ENCODE data around the gene MYMK.

MYMK gene

DNA sequence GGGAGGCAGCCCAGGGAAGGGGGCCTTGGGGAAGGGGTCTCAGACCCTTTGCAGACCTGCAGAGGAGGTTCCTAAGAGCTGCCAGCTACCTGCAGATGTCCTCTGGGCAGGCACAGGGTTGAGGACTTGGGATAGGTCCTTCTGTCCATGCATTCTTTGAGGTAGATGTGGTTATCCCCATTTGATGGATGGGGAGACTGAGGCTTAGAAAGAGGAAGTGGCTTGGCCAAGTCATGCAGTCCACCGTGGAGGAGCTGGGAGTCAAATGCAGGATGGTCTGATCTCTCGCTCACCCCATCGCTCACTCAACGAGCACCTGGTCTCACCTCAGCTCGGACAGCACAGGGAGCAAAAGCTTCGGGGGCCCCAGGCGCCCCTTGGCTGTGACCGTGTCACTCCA lies 30.0 kb upstream of the MYMK start:
- H3K27ac ChIP-seq (ENCODE audit: low read length), result no peak overlapping the region
- no peaks in the 10 kb centered on the region for H3K9me3 ChIP-seq (ENCODE audit: control insufficient read depth, low read depth, low read length)
- no peak overlapping the region for H3K4me3 ChIP-seq (ENCODE audit: low read length)
- H3K36me3 ChIP-seq (ENCODE audit: control insufficient read depth, low read depth, low read length), result no peaks in the 10 kb centered on the region
- no peaks in the 10 kb centered on the region for H3K27me3 ChIP-seq (ENCODE audit: control insufficient read depth, insufficient read depth, low read length)
- H3K9ac ChIP-seq (ENCODE audit: low read length), result no peak overlapping the region
- peaks cover 13% of the 10 kb centered on the region for H3K4me1 ChIP-seq (ENCODE audit: control insufficient read depth, low read depth, low read length)

DNA sequence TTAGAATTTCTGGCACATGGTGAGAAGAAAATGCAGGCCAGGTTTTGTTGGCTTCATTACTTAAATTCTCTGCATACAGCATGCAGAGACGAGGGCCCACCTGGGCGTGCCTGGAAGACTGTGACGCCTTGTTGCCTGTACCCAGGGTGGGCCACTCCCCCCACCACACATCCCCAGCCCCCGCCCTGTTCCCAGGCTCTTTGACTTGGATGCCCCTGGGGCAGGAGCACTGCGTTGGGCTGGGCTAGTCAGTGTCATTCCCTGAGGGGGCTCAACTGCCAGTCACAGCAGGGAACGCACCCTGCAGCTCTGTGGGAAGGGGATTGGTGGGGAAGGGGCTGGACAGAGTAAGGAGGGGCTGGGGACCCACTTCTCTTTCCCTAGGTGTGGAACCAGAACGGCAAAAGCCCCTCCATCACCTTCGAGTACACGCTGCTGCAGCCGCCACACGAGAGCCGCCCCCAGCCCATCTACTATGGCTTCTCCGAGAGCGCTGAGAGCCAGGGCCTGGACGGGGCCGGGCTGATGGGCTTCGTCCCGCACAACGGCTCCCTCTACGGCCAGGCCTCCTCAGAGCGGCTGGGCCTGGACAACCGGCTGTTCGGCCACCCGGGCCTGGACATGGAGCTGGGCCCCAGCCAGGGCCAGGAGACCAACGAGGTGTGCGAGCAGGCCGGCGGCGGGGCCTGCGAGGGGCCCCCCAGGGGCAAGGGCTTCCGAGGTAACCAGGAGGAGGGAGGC lies 29.4 kb upstream of the MYMK start:
- Histone ChIP-seq H3K4me1 (ENCODE audit: control insufficient read depth, low read depth, low read length) (peaks cover 13% of the 10 kb centered on the region), H3K9me3 (ENCODE audit: control insufficient read depth, low read depth, low read length) (no peaks in the 10 kb centered on the region), H3K4me3 (ENCODE audit: low read length) (no peak overlapping the region), H3K36me3 (ENCODE audit: control insufficient read depth, low read depth, low read length) (no peaks in the 10 kb centered on the region), H3K27me3 (ENCODE audit: control insufficient read depth, insufficient read depth, low read length) (no peaks in the 10 kb centered on the region), H3K27ac (ENCODE audit: low read length) (no peak overlapping the region), H3K9ac (ENCODE audit: low read length) (no peak overlapping the region)

DNA sequence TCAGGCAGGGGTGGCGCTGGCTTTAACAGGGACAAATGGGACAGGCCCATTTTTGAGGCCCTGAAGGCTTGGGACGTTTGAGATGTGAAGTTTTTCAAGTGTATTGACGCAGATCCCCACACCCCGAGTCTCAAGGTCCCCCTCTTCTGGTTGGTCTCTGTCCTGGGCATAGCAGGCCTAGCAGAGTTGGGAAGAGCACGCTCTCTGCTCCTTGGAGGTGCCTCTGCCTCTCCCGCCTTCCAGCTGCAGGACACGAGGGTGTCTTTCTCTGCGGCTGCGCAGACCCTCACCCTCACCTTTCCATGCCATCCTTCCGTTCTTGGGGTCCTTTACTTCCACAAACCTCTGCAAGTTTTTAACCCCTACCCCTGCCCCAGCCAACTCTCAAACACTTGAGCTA lies 28.4 kb upstream of the MYMK start:
- H3K9me3 ChIP-seq (ENCODE audit: control insufficient read depth, low read depth, low read length), result no peaks in the 10 kb centered on the region
- H3K36me3 ChIP-seq (ENCODE audit: control insufficient read depth, low read depth, low read length), result no peaks in the 10 kb centered on the region
- peaks cover 3% of the 10 kb centered on the region for H3K4me1 ChIP-seq (ENCODE audit: control insufficient read depth, low read depth, low read length)
- no peak overlapping the region for H3K4me3 ChIP-seq (ENCODE audit: low read length)
- H3K27me3 ChIP-seq (ENCODE audit: control insufficient read depth, insufficient read depth, low read length), result no peaks in the 10 kb centered on the region
- H3K27ac ChIP-seq (ENCODE audit: low read length), result no peak overlapping the region
- H3K9ac ChIP-seq (ENCODE audit: low read length), result no peak overlapping the region

DNA sequence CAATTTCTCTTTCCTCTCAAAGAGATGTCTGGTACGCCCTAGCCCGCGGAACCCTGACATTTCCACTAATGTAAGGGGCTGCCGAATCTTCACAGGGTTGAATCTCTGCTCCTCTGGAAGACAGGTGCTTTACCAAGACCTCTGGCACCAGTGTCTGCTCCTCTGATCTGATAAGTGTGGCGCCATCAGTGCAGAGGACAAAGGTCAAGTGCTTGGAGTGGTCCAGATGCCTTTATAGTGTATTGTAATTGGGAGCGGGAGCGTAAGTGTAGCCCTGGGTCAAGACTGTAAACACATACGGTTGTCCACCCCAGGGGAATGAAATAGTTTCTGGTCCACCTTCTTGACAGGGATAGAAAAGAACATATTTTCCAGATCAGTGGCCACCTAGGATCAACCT lies 27.5 kb upstream of the MYMK start:
- Histone ChIP-seq H3K27me3 (ENCODE audit: control insufficient read depth, insufficient read depth, low read length) (no peaks in the 10 kb centered on the region), H3K4me1 (ENCODE audit: control insufficient read depth, low read depth, low read length) (no peaks in the 10 kb centered on the region)

DNA sequence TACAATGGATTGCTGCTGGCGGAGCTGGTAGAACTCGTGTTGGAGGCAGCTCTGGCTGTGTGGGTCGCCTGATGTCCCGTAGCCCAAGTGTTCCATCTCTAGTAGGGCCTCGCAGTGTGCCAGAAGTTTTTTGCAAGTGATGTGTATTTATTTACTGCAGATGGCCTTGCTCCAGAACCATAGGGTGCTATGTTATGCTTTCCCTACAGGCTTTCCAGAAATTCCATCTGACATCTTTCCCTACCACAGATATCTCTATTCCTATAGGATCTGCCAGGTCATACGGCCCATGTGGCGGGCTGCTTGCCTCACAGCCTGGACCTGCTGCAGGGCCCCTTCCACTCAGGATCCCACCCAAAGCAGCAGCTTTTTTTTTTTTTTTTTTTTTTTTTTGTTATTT lies 26.7 kb upstream of the MYMK start:
- Histone ChIP-seq H3K9me3 (ENCODE audit: control insufficient read depth, low read depth, low read length) (no peaks in the 10 kb centered on the region), H3K9ac (ENCODE audit: low read length) (no peak overlapping the region), H3K27me3 (ENCODE audit: control insufficient read depth, insufficient read depth, low read length) (no peaks in the 10 kb centered on the region), H3K27ac (ENCODE audit: low read length) (no peak overlapping the region), H3K36me3 (ENCODE audit: control insufficient read depth, low read depth, low read length) (no peaks in the 10 kb centered on the region), H3K4me3 (ENCODE audit: low read length) (no peak overlapping the region), H3K4me1 (ENCODE audit: control insufficient read depth, low read depth, low read length) (no peaks in the 10 kb centered on the region)

More for the DNA sequence above, 27.5 kb upstream of the MYMK start:
- no peak overlapping the region for H3K4me3 ChIP-seq (ENCODE audit: low read length)
- H3K9ac ChIP-seq (ENCODE audit: low read length), result no peak overlapping the region
- no peak overlapping the region for H3K27ac ChIP-seq (ENCODE audit: low read length)
- no peaks in the 10 kb centered on the region for H3K36me3 ChIP-seq (ENCODE audit: control insufficient read depth, low read depth, low read length)
- H3K9me3 ChIP-seq (ENCODE audit: control insufficient read depth, low read depth, low read length), result no peaks in the 10 kb centered on the region

DNA sequence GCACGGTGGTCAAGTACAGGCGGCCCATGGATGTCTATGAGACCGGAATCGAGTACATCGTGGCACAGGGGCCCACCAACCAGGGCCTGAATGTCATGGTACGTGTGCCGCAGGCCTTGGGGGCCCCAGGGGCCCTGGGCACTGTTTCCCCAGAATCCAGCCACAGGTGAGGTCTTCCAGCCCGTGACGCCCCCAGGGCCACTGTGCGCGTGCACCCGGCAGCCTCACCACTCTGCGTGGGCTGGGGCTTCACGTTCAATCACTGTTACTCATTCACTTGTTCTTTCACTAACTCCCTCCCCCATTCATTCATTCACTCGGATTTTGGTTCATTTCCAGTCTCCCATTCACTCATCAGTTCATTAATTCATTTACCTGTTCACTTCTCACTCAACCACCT lies 22.4 kb upstream of the MYMK start:
- no peaks in the 10 kb centered on the region for H3K27me3 ChIP-seq (ENCODE audit: control insufficient read depth, insufficient read depth, low read length)

DNA sequence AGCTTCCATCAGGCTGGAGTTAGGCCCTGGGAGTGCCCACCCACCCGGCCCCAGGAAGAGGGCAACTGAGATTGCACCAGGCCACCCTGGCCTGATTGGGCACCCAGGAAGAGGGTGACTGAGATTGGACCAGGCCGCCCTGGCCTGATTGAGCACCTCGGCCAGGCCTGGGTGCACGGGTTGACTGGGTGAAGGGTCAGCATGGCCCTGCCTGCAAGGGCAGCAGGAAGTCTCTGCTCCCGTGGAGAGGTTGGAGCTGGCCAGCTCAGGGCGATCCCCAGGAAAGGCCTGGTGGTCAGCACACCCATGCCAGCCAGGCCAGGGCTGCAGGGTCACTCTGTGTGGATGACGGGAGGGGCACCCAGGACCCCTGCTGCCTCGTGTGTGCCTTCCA lies 21.5 kb upstream of the MYMK start:
- H3K27me3 ChIP-seq (ENCODE audit: control insufficient read depth, insufficient read depth, low read length), result no peaks in the 10 kb centered on the region
- H3K4me1 ChIP-seq (ENCODE audit: control insufficient read depth, low read depth, low read length), result no peaks in the 10 kb centered on the region
- no peaks in the 10 kb centered on the region for H3K36me3 ChIP-seq (ENCODE audit: control insufficient read depth, low read depth, low read length)
- no peak overlapping the region for H3K27ac ChIP-seq (ENCODE audit: low read length)
- no peaks in the 10 kb centered on the region for H3K9me3 ChIP-seq (ENCODE audit: control insufficient read depth, low read depth, low read length)
- H3K9ac ChIP-seq (ENCODE audit: low read length), result no peak overlapping the region
- H3K4me3 ChIP-seq (ENCODE audit: low read length), result no peak overlapping the region

More for the DNA sequence above, 22.4 kb upstream of the MYMK start:
- H3K4me3 ChIP-seq (ENCODE audit: low read length), result no peak overlapping the region
- H3K36me3 ChIP-seq (ENCODE audit: control insufficient read depth, low read depth, low read length), result no peaks in the 10 kb centered on the region
- no peak overlapping the region for H3K27ac ChIP-seq (ENCODE audit: low read length)
- no peaks in the 10 kb centered on the region for H3K9me3 ChIP-seq (ENCODE audit: control insufficient read depth, low read depth, low read length)
- H3K4me1 ChIP-seq (ENCODE audit: control insufficient read depth, low read depth, low read length), result no peaks in the 10 kb centered on the region
- no peak overlapping the region for H3K9ac ChIP-seq (ENCODE audit: low read length)

DNA sequence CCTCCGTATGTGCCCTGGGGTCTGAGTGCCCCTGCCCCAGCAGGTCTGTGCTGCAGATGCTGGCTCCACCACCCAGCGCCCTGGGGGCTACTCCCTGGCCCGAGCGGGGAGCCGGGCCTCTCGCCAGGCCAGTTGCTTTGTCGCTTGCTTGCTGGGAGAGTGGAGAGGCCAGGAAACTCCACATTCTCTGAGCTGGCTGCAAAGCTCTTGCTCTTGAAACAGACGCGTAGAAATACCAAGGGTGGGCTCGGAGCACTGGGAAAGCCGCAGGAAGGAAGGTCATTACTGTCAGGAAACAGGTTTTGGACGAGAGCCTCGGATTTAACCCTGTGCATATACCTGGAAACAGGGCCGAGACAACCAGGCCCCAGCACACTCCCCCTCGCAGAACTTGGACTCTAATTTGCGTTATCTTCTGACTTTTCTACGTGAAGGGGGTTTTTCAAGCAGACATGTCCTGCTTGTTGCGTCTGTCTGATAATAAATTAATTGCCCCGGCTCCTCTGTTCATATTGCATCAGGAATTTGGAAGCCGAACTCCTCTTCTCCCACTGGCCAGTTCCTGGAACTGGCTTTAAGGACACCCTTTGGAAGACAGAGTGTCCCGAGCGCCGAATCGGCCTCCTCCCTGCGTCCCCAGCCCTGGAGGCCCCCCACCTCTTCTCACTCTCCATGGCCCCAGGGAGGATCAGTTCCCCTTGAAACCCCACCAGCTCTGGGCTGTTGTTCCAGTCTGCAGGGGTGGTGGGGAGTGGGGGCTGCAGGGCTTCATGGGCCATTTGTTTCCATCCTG lies 20.9 kb upstream of the MYMK start:
- Histone ChIP-seq H3K36me3 (ENCODE audit: control insufficient read depth, low read depth, low read length) (no peaks in the 10 kb centered on the region), H3K9me3 (ENCODE audit: control insufficient read depth, low read depth, low read length) (no peaks in the 10 kb centered on the region), H3K4me3 (ENCODE audit: low read length) (no peak overlapping the region), H3K4me1 (ENCODE audit: control insufficient read depth, low read depth, low read length) (no peaks in the 10 kb centered on the region), H3K27ac (ENCODE audit: low read length) (no peak overlapping the region), H3K27me3 (ENCODE audit: control insufficient read depth, insufficient read depth, low read length) (no peaks in the 10 kb centered on the region), H3K9ac (ENCODE audit: low read length) (no peak overlapping the region)

DNA sequence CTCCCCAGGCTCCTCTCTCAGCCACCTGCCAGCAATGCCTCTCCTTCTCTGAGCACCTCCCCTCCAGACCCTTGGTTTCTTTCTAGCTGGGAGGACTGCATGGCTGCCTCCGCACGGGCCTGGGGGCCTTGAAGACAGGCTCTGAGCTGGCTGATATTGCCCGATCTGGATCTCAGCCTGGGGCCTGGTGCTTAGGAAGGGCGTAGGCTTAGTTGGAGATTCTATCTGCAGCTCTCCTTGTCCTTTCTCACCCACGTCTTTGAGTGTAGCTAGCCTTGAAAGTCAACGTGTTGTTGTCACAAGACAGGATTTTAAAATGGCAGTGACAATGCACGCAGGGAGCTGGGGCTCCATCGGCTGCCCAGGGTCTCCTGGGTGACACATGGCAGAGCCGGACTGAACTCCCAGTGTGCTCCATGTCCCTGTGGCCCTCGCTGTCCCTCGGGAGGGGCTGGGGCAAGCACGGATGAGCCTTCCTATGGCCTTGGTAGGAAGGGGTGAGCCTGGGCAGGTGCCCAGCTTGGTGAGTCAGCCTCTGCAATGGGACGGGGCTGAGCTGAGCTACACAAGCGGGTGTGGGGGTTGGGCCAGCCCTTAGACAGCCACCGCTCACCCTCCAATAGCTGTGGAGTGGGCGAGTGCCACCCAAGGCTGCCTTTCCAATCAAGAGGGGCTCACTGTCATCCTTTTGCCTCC lies 19.2 kb upstream of the MYMK start:
- H3K27me3 ChIP-seq (ENCODE audit: control insufficient read depth, insufficient read depth, low read length), result peaks cover 10% of the 10 kb centered on the region

DNA sequence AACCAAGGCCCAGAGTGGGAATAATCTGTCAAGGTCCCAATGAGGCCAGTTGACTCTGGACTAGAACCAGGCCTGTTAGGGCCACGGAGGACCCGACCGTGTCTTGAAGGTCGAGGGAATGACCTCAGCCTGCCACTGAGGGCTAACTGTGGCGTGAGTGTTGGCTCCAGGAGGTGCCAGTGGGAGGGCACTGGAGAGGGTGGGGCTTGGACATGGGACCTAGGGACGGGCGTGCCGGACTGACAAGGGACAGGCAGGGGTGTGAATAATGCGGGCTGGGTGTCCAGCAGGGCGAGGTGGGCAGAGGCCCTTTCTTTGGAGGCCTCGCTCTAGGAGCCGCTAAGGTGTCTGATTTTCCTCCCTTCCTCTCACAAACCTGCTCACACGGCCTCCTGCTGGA lies 17.2 kb upstream of the MYMK start:
- no peak overlapping the region for H3K9ac ChIP-seq (ENCODE audit: low read length)
- H3K4me3 ChIP-seq (ENCODE audit: low read length), result no peak overlapping the region
- peaks cover 11% of the 10 kb centered on the region for H3K4me1 ChIP-seq (ENCODE audit: control insufficient read depth, low read depth, low read length)
- no peaks in the 10 kb centered on the region for H3K36me3 ChIP-seq (ENCODE audit: control insufficient read depth, low read depth, low read length)
- no peak overlapping the region for H3K27ac ChIP-seq (ENCODE audit: low read length)
- no peaks in the 10 kb centered on the region for H3K9me3 ChIP-seq (ENCODE audit: control insufficient read depth, low read depth, low read length)
- H3K27me3 ChIP-seq (ENCODE audit: control insufficient read depth, insufficient read depth, low read length), result peaks cover 14% of the 10 kb centered on the region

More for the DNA sequence above, 19.2 kb upstream of the MYMK start:
- Histone ChIP-seq H3K4me1 (ENCODE audit: control insufficient read depth, low read depth, low read length) (peaks cover 11% of the 10 kb centered on the region), H3K9me3 (ENCODE audit: control insufficient read depth, low read depth, low read length) (no peaks in the 10 kb centered on the region), H3K4me3 (ENCODE audit: low read length) (no peak overlapping the region), H3K9ac (ENCODE audit: low read length) (no peak overlapping the region), H3K36me3 (ENCODE audit: control insufficient read depth, low read depth, low read length) (no peaks in the 10 kb centered on the region), H3K27ac (ENCODE audit: low read length) (no peak overlapping the region)

DNA sequence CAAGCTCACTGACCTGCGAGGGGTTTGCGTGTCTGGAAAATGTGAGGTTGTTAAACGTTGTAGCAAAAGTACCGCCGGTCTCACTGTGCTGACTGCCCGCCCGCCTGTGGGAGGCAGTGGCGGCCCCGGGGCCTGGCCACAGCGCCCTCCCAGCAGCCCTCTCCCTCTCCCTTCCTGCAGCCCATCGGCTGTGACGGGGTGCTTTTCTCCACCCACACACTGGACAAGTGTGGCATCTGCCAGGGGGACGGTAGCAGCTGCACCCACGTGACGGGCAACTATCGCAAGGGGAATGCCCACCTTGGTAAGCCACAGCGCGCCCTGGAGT lies 15.9 kb upstream of the MYMK start:
- no peak overlapping the region for H3K4me3 ChIP-seq (ENCODE audit: low read length)
- H3K36me3 ChIP-seq (ENCODE audit: control insufficient read depth, low read depth, low read length), result no peaks in the 10 kb centered on the region
- no peak overlapping the region for H3K9ac ChIP-seq (ENCODE audit: low read length)
- no peaks in the 10 kb centered on the region for H3K9me3 ChIP-seq (ENCODE audit: control insufficient read depth, low read depth, low read length)
- H3K27me3 ChIP-seq (ENCODE audit: control insufficient read depth, insufficient read depth, low read length), result peaks cover 15% of the 10 kb centered on the region
- no peak overlapping the region for H3K27ac ChIP-seq (ENCODE audit: low read length)
- peaks cover 11% of the 10 kb centered on the region for H3K4me1 ChIP-seq (ENCODE audit: control insufficient read depth, low read depth, low read length)

Data from iPS-18a (cell line).